ENCODE results near the gene PARP11. TPM values are rescaled to one million over a fixed set of nuclear protein-coding genes. Genes with fewer than 3 reads are reported as not detected.
A peak's percentile ranks its signal among the peaks of the same experiment; 100 is the strongest.

The PARP11 gene
- total RNA-seq, 2 donors from 2014 or later = 5.6 to 6.0 TPM

- no peak for ATAC-seq
- no peak for DNase-seq
- intact Hi-C loops (cut with DNase I) = no loop called here
Measured at GRCh38 chr12:3795066-3795465, 78.1 kb downstream of the PARP11 start.

GRCh38 chr12:3792623-3793288 is 80.4 kb downstream of the PARP11 start:
- intact Hi-C loops (cut with DNase I) = no loop called here
- no peak for DNase-seq
- ATAC-seq = no peak

GRCh38 chr12:3791256-3791874 is 81.8 kb downstream of the PARP11 start:
- DNase-seq (no peak), ATAC-seq (no peak)
- intact Hi-C loops (cut with DNase I) = no loop called here

- no peak for ATAC-seq
- intact Hi-C loops (cut with DNase I) = no loop called here
- DNase-seq = no peak
Measured at GRCh38 chr12:3790642-3791041, 82.6 kb downstream of the PARP11 start.

GRCh38 chr12:3789838-3790237 is 83.4 kb downstream of the PARP11 start:
- no peak for DNase-seq
- intact Hi-C loops (cut with DNase I) = no loop called here
- no peak for ATAC-seq

GRCh38 chr12:3777206-3777809 is 95.9 kb downstream of the PARP11 start:
- ATAC-seq (peak; percentile 58 to 65), DNase-seq (no peak)
- intact Hi-C loops (cut with DNase I) = loop anchor here (2.0 to 10.0 kb wide), 6 partner anchors 93 to 475 kb away; no protein-coding TSS in a partner anchor

GRCh38 chr12:3775385-3776035 is 97.7 kb downstream of the PARP11 start:
- no peak for ATAC-seq
- intact Hi-C loops (cut with DNase I) = loop anchor here (2.0 to 10.0 kb wide), 6 partner anchors 91 to 473 kb away; no protein-coding TSS in a partner anchor
- no peak for DNase-seq

- intact Hi-C loops (cut with DNase I) = loop anchor here (10.0 kb wide), 2 partner anchors 88 to 468 kb away; no protein-coding TSS in a partner anchor
- DNase-seq (no peak), ATAC-seq (no peak)
Measured at GRCh38 chr12:3772380-3772779, 100.8 kb downstream of the PARP11 start.

- intact Hi-C loops (cut with DNase I) = loop anchor here (10.0 kb wide), 2 partner anchors 87 to 467 kb away; no protein-coding TSS in a partner anchor
- ATAC-seq = peak in 1 of 2 donors; percentile 18
- no peak for DNase-seq
Measured at GRCh38 chr12:3771853-3772252, 101.3 kb downstream of the PARP11 start.

- intact Hi-C loops (cut with DNase I) = loop anchor here (10.0 kb wide), 2 partner anchors 86 to 466 kb away; no protein-coding TSS in a partner anchor
- no peak for DNase-seq
- no peak for ATAC-seq
Measured at GRCh38 chr12:3770891-3771290, 102.3 kb downstream of the PARP11 start.

GRCh38 chr12:3768911-3769447 is 104.2 kb downstream of the PARP11 start:
- intact Hi-C loops (cut with DNase I) = no loop called here
- ATAC-seq (no peak), DNase-seq (no peak)

- intact Hi-C loops (cut with DNase I) = no loop called here
- DNase-seq (no peak), ATAC-seq (no peak)
Measured at GRCh38 chr12:3761116-3761735, 112.0 kb downstream of the PARP11 start.

- intact Hi-C loops (cut with DNase I) = no loop called here
- ATAC-seq (no peak), DNase-seq (no peak)
Measured at GRCh38 chr12:3759878-3760277, 113.3 kb downstream of the PARP11 start.

Other genes starting within 250 kb of the PARP11 start
- 10 to 100 TPM in 1 of 2 donors, 1 to 10 TPM in 1; 7.4 to 10.1 TPM for gene CRACR2A, start 120.3 kb downstream of the PARP11 start, total RNA-seq

Measured in left cardiac atrium (tissue), 4 donors.